GM18519 (cell line): Measurements from ENCODE around the gene TUBA3E.
"Not testable (repeated sequence)": the region's sequence is repeated elsewhere in the genome, so short reads cannot be mapped to it uniquely, and the experiment has no call there.

Source experiments
- ATAC-seq: cut with Tn5 transposase; IDR thresholded peaks from one replicate; pipeline ENCODE4 v1.9.1; 2021; ENCODE audit warnings: mild to moderate bottlenecking, moderate library complexity; ENCODE audit not compliant: unreplicated experiment, low FRiP score

Gene TUBA3E

DNA sequence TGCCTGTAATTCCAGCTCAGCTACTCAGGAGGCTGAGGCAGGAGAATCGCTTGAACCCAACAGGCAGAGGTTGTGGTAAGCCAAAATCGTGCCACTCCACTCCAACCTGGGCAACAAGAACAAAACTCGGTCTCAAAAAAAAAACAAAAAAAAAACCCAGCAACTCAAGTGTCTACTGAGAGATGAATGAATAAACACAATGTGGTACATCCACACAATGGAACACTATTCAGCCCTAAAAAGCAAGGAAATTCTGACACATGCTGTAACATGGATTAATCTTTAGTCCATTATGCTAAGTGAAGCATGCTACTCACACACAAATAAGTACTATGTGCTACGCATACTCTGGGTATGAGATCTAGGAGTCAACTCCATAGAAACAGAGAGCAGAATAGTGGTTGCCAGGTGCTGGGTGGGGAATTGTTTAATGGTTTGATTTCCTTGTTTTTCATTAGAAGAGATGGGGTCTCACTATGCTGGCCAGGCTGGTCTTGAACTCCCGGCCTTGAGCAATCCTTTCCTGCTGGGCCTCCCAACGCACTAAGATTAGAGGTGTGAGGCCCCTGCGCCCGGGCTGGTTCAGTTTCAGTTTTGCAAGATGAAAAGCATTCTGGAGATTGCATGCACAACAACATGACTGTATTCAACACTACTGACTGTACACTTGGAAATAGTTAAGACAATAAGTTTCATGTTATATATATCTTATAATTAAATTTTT, 32.8 kb downstream of the TUBA3E start:
- no peak for ATAC-seq

DNA sequence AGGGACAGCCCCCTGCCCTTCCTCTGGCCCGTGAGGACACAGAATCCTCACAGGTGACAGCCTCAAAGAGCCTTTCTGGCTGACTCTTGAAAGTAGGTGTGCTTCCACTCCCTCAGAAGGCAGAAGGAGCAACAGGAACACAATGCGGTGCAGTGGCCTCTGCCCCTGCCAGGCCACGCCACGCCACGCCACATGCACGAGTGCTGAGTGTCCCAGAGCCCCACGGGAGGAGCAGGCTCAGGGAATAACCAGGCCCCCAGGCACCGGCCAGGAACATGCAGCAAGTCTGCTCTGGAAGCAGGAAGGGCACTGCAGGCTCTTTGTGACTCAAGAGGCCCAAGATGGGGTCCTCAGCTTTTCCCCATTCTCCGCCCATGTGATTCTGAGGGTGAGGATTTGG, 35.3 kb downstream of the TUBA3E start:
- no peak for ATAC-seq

DNA sequence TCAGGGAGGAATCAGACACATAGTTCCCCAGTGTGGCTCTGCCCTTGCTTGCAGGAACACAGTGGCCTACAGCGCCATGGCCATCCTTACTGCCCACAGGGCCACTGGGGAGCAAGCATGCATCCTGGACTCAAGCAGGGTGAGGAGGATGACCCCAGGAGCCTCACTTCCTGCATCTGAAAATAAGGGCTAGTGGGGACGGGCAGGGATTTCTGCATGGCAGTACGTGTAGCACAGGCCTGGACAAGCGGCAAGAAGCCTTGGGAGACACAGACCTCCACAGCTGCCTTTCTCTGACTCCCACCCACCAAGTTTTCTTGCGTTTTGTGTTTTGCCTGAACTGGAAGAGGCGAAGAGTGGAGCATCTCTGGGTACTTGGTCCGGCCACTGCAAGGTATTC, 35.8 kb downstream of the TUBA3E start:
- ATAC-seq, result not testable (repeated sequence)

DNA sequence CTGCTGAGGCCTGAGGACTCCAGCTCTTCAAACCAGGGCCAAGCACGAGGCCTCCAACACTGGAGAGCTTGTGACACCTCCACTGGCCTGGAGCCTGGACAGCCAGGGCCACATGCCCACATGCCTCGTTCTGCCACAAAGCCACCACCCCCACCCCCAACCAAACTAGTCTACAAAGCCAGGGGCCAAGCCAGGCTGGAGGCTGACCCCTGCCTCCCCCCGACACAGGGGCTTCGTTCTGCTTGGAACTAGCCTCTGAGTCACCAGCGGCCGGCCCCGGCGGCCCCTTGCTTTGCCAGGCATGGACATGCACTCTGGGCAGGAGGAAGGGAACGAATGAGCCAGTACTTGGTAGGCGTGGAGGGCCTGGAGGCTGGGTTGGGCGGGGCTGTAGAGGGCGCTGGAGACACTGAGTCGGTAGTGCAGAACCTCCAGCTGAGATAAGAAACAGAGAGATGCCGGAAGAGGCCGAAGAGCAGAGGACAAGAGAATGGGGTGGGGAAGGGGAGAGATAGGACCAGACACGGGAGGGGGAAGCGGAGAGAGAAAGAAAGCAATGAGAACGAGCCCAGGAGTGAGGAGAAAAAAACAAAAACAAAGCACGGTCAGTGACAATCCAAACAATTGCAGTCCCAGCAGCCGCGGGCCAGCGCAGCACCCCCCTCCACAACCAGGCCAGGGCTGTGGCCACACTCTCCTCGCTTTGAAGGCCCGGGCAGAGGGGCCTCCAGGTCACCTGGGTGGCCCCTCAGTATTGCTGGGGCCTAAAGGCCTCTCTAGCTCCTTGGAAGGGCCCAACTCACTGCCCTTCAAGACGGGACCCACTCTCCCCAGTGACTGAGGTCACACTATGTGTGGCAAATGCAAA, 37.2 kb downstream of the TUBA3E start:
- ATAC-seq, result not testable (repeated sequence)

DNA sequence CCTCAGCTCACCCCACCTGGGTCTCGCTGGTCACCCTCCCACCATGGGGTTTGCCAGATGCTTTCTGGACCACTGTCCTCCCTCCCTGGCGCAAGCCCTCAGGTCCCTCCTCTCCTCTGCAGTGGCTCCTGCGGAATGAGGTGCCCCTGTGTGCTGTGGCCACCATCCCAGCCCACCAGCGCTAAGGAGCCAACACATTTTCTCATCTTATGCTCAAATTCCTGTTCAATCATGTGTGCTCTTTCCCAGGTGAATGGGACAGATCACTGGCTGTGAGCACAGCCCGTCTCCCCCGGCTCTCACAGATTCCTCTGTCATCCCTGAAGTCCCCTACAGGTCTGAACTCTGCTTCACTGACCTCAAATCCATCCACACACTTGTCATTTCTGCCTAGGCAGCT, 38.1 kb downstream of the TUBA3E start:
- no peak for ATAC-seq

DNA sequence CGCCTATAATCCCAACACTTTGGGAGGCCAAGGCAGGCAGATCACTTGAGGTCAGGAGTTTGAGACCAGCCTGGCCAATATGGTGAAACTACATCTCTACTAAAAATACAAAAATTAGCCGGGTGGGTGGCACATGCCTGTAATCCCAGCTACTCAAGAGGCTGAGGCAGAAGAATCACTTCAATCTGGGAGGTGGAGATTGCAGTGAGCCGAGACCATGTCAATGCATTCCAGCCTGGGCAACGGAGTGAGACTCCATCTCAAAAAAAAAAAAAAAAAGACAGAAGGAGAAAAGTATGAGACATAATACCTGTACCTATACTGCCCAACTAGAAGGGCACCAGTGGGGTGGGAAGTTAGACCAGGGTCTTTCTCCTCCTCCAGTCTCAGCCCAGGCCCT, 38.9 kb downstream of the TUBA3E start:
- ATAC-seq, result not testable (repeated sequence)

DNA sequence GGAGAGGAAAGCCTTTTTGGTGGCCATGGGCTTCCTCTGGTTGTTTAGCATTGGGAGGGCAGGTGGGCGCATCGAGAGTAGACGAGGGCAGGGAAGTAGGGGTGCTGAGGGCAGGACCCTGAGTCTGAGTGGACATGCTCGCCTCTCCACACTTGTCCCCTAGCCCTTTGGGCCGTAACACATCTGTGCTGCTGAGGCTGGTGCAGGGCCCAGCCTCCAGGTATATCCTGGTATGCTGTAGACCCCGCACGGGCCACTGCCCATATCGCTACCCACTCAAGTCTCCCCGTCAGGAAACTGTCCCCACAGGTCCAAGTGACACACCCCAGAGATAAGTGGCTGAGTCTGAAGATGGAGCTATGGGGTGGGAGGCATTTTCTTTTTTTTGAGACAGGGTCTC, 39.6 kb downstream of the TUBA3E start:
- no peak for ATAC-seq

DNA sequence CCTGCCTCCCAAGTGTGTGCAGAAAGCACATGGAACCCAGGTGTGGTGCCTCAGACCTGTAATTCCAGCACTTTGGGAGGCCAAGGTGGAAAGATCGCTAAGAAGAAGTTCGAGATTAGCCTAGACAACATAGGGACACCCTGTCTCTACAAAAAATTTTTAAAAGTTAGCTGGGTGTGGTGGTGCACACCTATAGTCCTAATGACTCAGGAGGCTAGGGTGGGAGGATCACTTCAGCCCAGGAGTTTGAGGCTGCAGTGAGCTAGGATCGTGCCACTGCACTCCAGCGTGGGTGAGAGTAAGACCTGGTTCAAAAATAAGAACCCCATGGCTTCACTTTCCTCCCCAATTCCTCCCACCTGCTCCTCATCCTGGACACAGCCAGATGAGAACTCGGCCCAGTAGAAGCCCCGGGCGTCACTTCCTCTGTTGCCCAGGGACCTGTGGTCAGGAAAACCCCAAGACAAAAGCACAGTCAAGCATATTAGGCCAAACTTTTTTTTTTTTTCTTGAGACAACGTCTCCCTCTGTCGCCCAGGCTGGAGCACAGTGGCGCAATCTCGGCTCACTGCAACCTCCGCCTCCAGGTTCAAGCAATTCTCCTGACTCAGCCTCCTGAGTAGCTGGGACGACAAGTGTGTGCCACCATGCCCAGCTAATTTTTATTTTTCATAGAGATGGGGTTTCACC, 40.3 kb downstream of the TUBA3E start:
- peak; percentile 71 for ATAC-seq

DNA sequence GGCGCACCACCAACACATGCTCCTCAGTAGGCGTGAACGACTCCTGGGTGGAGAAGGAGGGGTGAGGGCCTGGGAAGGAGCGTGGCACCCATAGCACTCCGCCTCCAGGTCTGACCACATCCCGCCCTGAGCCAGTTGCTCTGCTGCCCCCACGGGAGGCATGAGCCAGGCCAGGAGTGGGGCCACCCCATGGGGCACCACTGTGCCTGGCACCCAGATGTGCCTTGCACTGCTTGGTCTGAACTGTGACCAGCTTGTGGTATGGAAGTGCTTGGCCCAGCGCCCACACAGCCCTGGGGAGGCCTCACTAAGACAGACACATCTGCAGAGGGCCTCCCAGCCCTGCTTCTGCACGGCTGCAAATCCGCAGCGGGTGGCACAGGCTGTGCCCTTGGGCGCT, 40.9 kb downstream of the TUBA3E start:
- ATAC-seq, result not testable (repeated sequence)

DNA sequence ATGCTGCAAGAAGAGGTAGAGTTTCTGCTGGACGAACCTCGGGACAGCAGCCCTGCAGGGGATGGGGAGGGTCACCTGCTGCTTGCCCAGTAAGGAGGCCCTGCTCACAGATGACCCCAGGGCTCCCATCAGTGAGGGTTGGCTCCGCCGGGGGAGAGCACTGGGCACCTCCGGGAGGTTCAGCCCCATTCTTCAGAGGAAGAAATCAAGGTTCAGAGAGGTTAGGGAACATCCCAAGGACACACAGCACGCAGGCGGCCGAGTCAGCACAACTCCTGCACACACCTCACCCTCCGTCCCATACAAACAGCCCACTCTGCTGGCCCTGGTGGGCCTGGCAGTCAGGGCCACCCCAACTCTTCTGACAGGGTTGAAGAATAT, 41.6 kb downstream of the TUBA3E start:
- ATAC-seq, result no peak

DNA sequence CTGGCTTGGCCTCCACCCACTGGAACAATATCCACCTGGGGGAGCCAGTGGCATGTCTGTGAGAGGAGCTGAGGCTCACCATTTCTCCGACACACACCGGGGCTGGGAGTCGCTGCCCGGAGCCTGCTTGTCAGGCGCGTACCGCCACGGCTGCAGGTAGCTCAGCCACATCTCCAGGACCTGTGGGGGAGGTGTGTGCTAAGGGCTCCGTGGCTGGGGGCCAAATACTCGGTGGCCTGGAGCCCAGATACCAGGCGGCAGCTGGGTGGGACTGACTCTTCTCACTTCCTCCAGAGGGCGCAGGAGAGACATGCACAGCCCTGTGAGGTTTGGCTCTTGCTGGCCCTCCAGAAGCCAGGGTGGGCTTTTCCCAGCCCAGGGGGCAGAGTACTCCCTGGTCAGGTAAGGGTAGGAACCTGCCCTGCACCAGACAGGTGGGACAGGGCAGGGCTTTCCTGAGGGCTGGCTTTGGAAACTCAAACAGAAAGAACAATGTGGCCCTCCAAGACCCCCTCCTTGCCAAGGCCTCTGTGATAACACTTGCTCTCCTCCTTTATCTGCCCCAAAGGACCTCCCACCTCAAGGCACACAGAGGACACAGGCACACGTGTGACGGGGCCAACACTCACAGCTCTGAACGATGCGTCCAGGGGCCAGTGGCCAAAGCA, 42.1 kb downstream of the TUBA3E start:
- not testable (repeated sequence) for ATAC-seq

DNA sequence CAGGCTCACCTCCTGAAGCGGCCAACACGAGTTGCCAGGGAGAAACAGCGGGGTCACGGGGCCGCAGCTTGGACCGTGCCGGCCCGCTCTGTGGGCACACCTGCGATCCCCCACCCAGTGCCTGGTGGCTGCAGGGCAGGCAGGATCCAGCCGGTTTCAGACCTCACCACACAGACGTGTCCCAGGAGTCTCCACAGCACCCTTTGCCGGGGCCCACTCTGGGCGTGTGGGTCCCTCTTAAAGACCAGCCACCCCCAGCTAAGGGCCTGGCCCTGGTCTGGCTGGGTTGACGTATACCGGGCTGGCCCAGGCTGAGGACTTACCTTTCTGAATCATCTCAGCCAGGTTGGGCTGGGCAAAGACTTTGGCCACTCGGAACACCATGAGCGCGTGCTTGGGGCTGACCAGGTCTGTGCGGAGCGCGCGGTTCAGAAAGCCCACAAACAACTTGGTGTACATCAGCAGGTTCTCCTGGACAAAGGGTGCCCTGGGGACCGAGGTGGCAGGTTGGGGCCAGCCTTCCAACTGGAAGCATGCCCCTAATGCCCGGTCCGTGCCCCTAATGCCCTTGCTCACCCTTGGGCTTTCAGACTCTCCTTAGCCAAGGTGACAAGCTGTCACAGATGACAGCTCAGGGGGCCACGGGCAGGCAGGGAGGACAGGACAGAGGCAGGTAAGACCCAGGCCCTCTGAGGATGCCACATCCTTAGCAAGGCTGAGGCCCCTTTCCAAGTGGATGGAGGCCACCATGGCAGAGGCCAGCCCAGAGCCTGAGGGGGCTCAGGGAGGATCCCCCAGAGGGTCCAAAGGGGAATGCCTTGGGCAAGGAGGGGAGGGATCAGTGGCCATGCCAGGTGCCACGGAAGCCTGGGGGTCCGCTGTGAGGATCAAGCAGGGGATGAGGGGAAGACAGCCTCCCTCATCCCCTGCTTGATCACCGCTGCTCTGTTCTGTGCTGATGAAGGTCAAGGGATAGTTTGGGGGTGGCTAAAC, 43.2 kb downstream of the TUBA3E start:
- ATAC-seq, result no peak

DNA sequence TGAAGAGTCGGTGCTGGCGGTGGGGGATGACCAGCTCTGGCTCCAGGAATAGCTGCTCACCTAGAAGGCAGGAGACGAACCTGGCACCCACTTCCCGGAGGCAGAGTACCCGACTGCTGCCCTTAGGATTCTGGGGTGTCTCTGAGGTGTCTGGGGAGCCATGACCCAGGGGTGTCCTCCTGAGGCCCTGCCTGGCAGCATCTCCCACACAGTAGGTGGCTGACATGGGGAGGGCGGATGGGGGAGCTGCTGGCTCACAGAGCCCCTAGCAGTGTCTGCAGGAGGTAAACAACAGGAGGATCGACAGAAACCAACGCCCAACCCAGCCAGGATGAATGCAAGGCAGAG, 43.8 kb downstream of the TUBA3E start:
- not testable (repeated sequence) for ATAC-seq

DNA sequence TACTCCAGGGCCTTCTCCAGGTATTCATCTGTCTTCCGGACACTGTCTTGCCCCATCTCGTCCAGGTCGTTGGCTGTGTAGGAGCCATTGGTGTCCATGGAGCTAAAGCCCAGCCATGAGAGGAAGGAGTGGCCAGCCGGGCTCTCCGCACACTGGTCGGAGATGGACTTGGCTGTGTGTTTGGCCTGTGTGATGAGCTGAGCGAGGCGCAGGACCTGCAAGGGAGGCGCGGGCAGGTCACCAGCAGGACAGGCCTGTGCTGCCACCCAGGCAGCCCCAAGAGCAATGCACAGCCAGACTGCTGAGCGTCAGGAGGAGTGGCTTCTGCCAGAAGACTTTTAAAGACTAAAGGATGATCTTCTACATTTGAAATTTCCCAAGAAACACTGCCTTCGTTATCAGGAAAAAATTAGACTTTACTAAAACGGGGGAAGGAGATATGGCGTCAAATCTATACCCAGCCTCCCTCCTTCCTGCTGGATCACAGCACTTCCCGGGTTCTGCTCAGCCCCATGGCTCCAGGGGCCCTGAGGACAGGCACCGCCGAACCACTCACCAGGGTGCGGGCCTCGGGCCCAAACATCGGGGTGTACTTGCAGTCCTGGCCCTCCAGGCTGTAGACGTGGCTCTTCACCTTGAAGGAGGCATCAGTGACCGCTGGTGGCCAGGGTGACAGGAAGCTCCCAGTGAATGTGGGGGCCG, 44.4 kb downstream of the TUBA3E start:
- not testable (repeated sequence) for ATAC-seq

DNA sequence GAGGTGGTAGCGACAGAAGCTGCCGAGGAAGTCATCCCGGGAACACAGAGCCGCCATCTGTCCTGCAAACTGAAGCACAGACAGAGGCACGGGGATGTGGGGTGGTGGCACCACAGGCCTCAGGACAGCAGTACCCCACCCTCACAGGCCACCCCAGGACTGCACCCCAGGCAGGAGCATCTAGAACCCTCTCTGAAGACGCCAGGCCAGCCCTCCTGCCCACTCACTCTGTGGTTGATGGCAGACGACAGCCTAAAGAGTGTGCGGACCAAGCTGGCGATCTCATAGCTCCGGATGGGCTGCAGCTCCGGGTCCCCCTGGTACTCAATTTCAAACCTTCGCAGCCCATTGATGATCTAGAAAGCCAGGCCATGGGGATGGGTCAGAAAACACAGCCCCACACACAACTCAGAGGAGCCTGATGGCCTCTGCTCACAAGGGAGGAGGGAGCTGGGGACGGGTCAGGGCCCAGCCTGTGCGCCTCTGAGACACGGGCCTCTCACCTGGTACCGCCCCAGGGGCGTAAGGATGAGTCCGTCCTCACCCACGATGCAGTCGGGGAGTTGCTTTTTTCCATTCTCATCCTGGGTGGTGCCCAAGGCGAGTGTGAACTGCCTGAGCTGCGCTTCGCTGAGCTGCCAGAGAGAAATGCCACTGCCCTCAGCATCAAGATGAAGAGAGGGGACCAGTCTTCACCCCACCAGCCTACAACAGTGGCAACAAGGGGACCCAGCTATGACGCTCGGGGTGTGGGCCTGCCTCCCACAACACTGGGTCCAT, 45.2 kb downstream of the TUBA3E start:
- no peak for ATAC-seq

DNA sequence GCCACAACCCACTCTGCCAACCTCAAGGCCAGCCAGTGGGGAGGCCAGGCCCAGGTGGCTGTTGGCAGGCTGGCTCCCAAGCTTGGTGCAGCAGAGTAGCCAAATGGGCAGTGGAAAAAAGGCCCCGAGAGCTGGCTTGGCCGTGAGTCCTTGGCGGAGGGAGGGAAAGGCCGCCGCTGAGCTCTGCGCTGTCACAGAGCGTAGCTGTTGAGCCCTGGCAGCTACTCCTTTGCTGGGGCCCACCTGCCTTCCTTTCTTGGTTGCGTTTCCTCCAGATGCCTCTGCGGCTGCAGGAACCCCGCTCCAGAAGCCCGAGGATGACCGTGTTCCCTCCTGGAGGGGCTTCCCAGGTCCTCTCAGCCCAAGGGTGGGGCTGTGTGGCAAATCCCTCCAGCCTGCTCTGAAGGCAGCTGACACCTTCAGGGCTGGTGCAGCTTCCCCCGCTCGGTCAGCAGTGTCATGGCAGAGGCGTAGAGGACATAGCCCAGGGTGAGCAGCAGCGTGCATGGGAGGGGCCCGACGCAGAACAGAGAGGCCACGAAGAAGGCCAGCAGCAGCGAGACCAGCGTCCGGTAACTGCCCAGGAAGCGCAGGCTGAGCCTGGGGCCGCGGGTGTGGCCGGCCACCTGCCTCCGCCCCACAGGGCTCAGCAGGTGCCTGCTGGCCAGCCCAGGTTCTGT, 46.0 kb downstream of the TUBA3E start:
- not testable (repeated sequence) for ATAC-seq

DNA sequence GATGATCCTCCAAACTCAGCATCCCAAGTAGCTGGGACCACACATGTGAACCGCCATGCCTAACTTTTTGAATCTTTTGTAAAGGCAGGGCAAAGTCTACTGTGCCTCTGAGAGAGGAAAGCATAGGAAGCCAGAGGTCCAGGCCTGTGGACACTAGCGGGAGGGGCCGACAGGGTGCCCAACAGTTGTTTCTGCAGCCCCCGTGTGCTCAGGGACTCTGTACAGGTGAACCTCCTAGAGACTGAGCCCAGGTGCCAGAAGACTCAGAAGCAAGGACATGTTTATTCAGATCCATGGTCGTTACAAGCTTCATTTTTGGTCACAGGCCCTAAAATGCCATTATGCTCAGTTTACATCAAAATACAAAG, 47.1 kb downstream of the TUBA3E start:
- ATAC-seq, result not testable (repeated sequence)
